ENCODE data around the gene GPSM3.

The GPSM3 gene

GRCh38 chr6:32167154-32167760 is 25.2 kb downstream of the GPSM3 start:
- TF ChIP-seq, protein P1, sequence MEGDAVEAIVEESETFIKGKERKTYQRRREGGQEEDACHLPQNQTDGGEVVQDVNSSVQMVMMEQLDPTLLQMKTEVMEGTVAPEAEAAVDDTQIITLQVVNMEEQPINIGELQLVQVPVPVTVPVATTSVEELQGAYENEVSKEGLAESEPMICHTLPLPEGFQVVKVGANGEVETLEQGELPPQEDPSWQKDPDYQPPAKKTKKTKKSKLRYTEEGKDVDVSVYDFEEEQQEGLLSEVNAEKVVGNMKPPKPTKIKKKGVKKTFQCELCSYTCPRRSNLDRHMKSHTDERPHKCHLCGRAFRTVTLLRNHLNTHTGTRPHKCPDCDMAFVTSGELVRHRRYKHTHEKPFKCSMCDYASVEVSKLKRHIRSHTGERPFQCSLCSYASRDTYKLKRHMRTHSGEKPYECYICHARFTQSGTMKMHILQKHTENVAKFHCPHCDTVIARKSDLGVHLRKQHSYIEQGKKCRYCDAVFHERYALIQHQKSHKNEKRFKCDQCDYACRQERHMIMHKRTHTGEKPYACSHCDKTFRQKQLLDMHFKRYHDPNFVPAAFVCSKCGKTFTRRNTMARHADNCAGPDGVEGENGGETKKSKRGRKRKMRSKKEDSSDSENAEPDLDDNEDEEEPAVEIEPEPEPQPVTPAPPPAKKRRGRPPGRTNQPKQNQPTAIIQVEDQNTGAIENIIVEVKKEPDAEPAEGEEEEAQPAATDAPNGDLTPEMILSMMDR (IDR thresholded peaks at IDR 0.05; ENCODE audit: low read depth, low read length), result no peak
- H3K4me3 ChIP-seq (ENCODE audit: low read depth, low read length), result no peak overlapping the region

- H3K4me3 ChIP-seq (ENCODE audit: low read depth, low read length), result no peak overlapping the region
- TF ChIP-seq, protein P1 (IDR thresholded peaks at IDR 0.05; ENCODE audit: low read depth, low read length), result no peak
These were observed 25.9 kb downstream of the GPSM3 start for GRCh38 chr6:32166411-32167061.

- no peak within 1 kb of the TSS for H3K4me3 ChIP-seq (ENCODE audit: low read depth, low read length)
These were observed 28.1 kb downstream of the GPSM3 start, which contains the start of gene EGFL8 for GRCh38 chr6:32164295-32164694. EGFL8 (plus strand) TSS chr6:32164595; CDS start chr6:32166166, 1,571 bp downstream.

DNA sequence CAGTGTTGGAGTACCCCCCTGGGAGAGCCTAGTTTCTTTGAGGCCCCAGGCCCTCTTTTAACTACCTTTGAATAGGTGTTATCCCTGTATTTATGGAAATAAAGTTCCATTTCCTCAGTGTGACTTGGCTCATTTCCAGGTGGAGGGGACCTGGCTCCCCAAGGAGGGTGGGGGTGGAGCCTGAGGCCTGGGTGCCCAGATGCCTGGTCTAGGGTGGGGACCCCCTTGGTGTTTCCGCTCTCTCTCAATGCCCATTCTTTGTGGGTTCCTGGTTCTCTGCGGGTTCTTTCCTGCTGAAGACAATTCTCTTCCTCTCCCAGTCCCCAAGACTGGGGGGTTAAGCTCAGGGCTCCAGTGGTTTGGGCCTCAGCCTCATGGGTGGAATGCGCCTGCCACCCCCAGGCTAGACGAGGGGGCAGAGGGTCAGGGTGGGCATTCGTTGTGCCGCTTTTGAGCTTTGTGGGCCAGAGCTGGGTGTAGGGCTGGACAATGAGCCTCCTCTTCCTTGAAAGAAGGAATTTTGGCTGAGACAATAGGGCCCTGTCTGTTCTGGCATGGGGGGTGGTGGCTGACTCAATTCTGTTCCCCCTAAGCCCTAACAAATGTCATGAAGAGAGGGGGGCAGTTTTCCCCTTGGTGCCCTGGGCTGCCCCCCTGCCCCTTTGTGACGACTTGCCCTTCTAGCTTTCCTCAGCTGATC is 28.7 kb downstream of the GPSM3 start:
- TF ChIP-seq, protein P1 (IDR thresholded peaks at IDR 0.05; ENCODE audit: low read depth, low read length), result no peak
- no peak overlapping the region for H3K4me3 ChIP-seq (ENCODE audit: low read depth, low read length)

More at GRCh38 chr6:32164295-32164694, 28.1 kb downstream of the GPSM3 start, which contains the start of gene EGFL8:
- TF ChIP-seq, protein P1 (IDR thresholded peaks at IDR 0.05; ENCODE audit: low read depth, low read length), result no peak

DNA sequence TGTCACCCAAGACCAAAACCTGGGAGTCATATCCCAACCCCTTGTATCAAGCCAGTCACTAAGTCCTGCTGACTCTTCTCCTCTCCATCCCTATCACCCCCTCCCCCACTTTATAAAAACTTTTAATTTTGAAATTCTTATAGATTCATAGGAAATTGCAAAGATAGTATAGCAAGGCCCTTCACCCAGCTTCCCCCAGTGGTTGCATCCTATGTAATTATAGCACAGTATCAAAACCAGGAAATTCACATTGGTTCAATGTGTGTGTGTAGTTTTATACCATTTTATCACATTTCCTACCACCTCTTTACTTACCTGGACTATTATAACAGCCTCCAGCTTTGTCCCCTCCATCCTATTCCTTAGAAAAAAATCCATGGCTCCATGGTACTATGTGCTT is 34.4 kb downstream of the GPSM3 start:
- TF ChIP-seq, protein P1 (IDR thresholded peaks at IDR 0.05; ENCODE audit: low read depth, low read length), result no peak
- H3K4me3 ChIP-seq (ENCODE audit: low read depth, low read length), result no peak overlapping the region

- H3K4me3 ChIP-seq (ENCODE audit: low read depth, low read length), result no peak overlapping the region
- TF ChIP-seq, protein P1 (IDR thresholded peaks at IDR 0.05; ENCODE audit: low read depth, low read length), result no peak
These were observed 35.6 kb downstream of the GPSM3 start for GRCh38 chr6:32156891-32157290.

Data from WI38 (cell line).